Measurements from ENCODE around the gene SLC4A11. TPM values are rescaled to one million over a fixed set of nuclear protein-coding genes. Genes with fewer than 3 reads are reported as not detected.

SLC4A11 gene
- total RNA-seq, 6 donors from 2014 or later, result 2.6 to 14.9 (median 5.2) TPM

GRCh38 chr20:3233991-3234498 lies 4.9 kb downstream of the SLC4A11 start:
- no peaks in the 10 kb centered on the region for H3K36me3 ChIP-seq
- H3K4me3 ChIP-seq, result no peak overlapping the region
- no peak overlapping the region for H3K27ac ChIP-seq
- DNase-seq (peak in 1 of 2 donors; percentile 74), ATAC-seq (ENCODE audit: low FRiP score in 2 of 2) (no peak)
- peaks cover 0 to 18% (median 11%) of the 10 kb centered on the region in 4 donors for H3K27me3 ChIP-seq
- TF ChIP-seq CTCF (IDR thresholded peaks at IDR 0.05), result no peak
- TF ChIP-seq POLR2A (IDR thresholded peaks at IDR 0.05), result no peak
- no peak for TF ChIP-seq POLR2AphosphoS5 (IDR thresholded peaks at IDR 0.05)
- no peak for TF ChIP-seq EP300 (IDR thresholded peaks at IDR 0.05)
- 91 to 93% methylated on average over 21 to 25 of the region's 25 CpGs for WGBS, 2 donors
- peaks cover 7 to 16% (median 12%) of the 10 kb centered on the region in 4 donors for H3K4me1 ChIP-seq
- H3K9me3 ChIP-seq, result no peaks in the 10 kb centered on the region

- H3K27ac ChIP-seq, result no peak overlapping the region
- no peak for TF ChIP-seq POLR2AphosphoS5 (IDR thresholded peaks at IDR 0.05)
- no peak for TF ChIP-seq EP300 (IDR thresholded peaks at IDR 0.05)
- no peak for TF ChIP-seq POLR2A (IDR thresholded peaks at IDR 0.05)
- no peak for TF ChIP-seq CTCF (IDR thresholded peaks at IDR 0.05)
- H3K4me1 ChIP-seq, result peaks cover 6 to 9% (median 8%) of the 10 kb centered on the region in 4 donors
- no peaks in the 10 kb centered on the region for H3K36me3 ChIP-seq
- 86 to 89% methylated on average over 18 to 29 of the region's 32 CpGs for WGBS, 2 donors
- H3K9me3 ChIP-seq, result no peaks in the 10 kb centered on the region
- ATAC-seq (ENCODE audit: low FRiP score in 2 of 2) (no peak), DNase-seq (no peak)
- H3K27me3 ChIP-seq, result peaks cover 0 to 12% (median 5%) of the 10 kb centered on the region in 4 donors
- no peak overlapping the region for H3K4me3 ChIP-seq
Measured at GRCh38 chr20:3233131-3233990, 5.6 kb downstream of the SLC4A11 start.

- 85 to 93% methylated on average over 12 to 15 of the region's 15 CpGs for WGBS, 2 donors
- H3K27me3 ChIP-seq, result no peaks in the 10 kb centered on the region
- no peak for DNase-seq
- no peak overlapping the region for H3K4me3 ChIP-seq
- ATAC-seq (ENCODE audit: low FRiP score in 2 of 2), result no peak
- H3K36me3 ChIP-seq, result peaks cover 0 to 2% (median 0%) of the 10 kb centered on the region in 4 donors
- TF ChIP-seq CTCF (IDR thresholded peaks at IDR 0.05) (no peak), EP300 (IDR thresholded peaks at IDR 0.05) (no peak), POLR2AphosphoS5 (IDR thresholded peaks at IDR 0.05) (no peak), POLR2A (IDR thresholded peaks at IDR 0.05) (no peak)
- no peak overlapping the region for H3K27ac ChIP-seq
- H3K4me1 ChIP-seq, result no peaks in the 10 kb centered on the region
- H3K9me3 ChIP-seq, result no peaks in the 10 kb centered on the region
Measured at GRCh38 chr20:3231889-3232588, 7.0 kb downstream of the SLC4A11 start.

- no peak for ATAC-seq (ENCODE audit: low FRiP score in 2 of 2)
- peaks cover 0 to 6% (median 0%) of the 10 kb centered on the region in 4 donors for H3K36me3 ChIP-seq
- no peak for TF ChIP-seq POLR2AphosphoS5 (IDR thresholded peaks at IDR 0.05)
- TF ChIP-seq CTCF (IDR thresholded peaks at IDR 0.05), result no peak
- TF ChIP-seq POLR2A (IDR thresholded peaks at IDR 0.05), result no peak
- no peak for TF ChIP-seq EP300 (IDR thresholded peaks at IDR 0.05)
- H3K4me1 ChIP-seq, result no peaks in the 10 kb centered on the region
- H3K27ac ChIP-seq, result no peak overlapping the region
- WGBS, 2 donors, result 96 to 98% methylated on average over 15 to 21 of the region's 21 CpGs
- peak in 1 of 2 donors; percentile 78 for DNase-seq
- H3K27me3 ChIP-seq, result no peaks in the 10 kb centered on the region
- H3K9me3 ChIP-seq, result no peaks in the 10 kb centered on the region
- H3K4me3 ChIP-seq, result no peak overlapping the region
Measured at GRCh38 chr20:3231116-3231515, 7.9 kb downstream of the SLC4A11 start.
